Measurements from ENCODE around the gene PDXK. TPM values are rescaled to one million over a fixed set of nuclear protein-coding genes. Genes with fewer than 3 reads are reported as not detected.

The PDXK gene
- total and polyA plus RNA-seq, 9 of the 15 experiments (the other 6 are each of a cell fraction or from before 2014, with no cell fraction given) = 5.6 to 162 (median 76.5) TPM

DNA sequence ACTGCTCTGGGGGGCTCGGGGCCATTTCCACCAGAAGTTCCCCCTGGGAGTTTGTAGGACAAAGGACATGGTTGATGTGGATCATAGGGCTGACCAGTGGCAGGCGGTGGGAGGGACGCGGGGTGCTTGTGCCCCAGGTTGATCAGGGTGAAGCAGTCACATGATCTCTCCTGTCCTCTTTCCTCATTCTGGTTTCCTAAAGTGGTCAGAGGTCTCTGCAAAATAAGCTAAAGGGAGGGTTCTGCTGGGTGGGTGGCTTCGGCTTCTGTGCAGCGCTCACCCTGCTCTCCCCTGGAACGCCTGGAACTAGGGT is 9.2 kb downstream of the PDXK start:
- H3K4me1 ChIP-seq (replicated peaks in 1 of 2; ENCODE audit: control insufficient read depth in 2 of 2, insufficient read depth in 2 of 2, low read length in 2 of 2) = peaks cover 25 to 57% of the 10 kb centered on the region in 2 experiments
- FAIRE-seq (no peak), ATAC-seq (peak; percentile 33), DNase-seq (ENCODE audit: extremely low read depth in 1 of 4, low spot score in 3 of 4) (no peak)
- intact Hi-C loops (cut with micrococcal nuclease) (loop anchor here (1.0 to 5.0 kb wide), 2 partner anchors 48 to 66 kb away; partner anchors contain the start of gene CSTB), in situ Hi-C loops (cut with MboI) (no loop called here)
- H3K36me3 ChIP-seq (ENCODE audit: control insufficient read depth, insufficient read depth, low read length) = peaks cover 59% of the 10 kb centered on the region
- POLR2A ChIA-PET = interaction anchor here (0.6 to 2.7 kb wide), 15 partner anchors 8 to 539 kb away, joined by 3 to 26 read pairs (median 4); partner anchors contain the start of genes HSF2BP and RRP1B
- CTCF ChIA-PET (ENCODE audit: low intra/inter-chr PET ratio) = no interaction called here
- H3K4me2 ChIP-seq (ENCODE audit: insufficient read depth, low read length) = peak overlapping the region; percentile 77
- no TSS peak for BruUV-seq (replicated peaks)
- 11% methylated on average over 7 of the region's 7 CpGs for WGBS (ENCODE audit: insufficient coverage, low coverage, missing lambda C conversion rate)
- H3K79me2 ChIP-seq (ENCODE audit: control insufficient read depth, insufficient read depth, low read length) = peaks cover 89% of the 10 kb centered on the region
- peaks cover 3% of the 10 kb centered on the region for H3K9me1 ChIP-seq (ENCODE audit: control insufficient read depth, insufficient read depth, low read length)
- peak overlapping the region; percentile 79 for H3K27ac ChIP-seq (ENCODE audit: extremely low read depth, low read depth, low read length)
- H3K9me3 ChIP-seq (replicated peaks; ENCODE audit: control insufficient read depth, insufficient read depth, low read depth, low read length) = no peaks in the 10 kb centered on the region
- H3K9ac ChIP-seq (ENCODE audit: insufficient read depth in 1 of 2, low read depth in 2 of 2, low read length in 2 of 2) = peak overlapping the region; percentile 81 to 95
- no peaks in the 10 kb centered on the region for H3K27me3 ChIP-seq (ENCODE audit: control insufficient read depth in 2 of 2, insufficient read depth in 2 of 2, low read length in 2 of 2)
- peaks cover 6% of the 10 kb centered on the region; the same call in 1 of the 2 replicates for H4K20me1 ChIP-seq (replicated peaks; ENCODE audit: control insufficient read depth, insufficient read depth, low read length)
- peak overlapping the region; percentile 86 for H2AFZ ChIP-seq (ENCODE audit: low read depth, low read length)
- peak overlapping the region; percentile 62 for H3K4me3 ChIP-seq
- TF ChIP-seq, protein P1, sequence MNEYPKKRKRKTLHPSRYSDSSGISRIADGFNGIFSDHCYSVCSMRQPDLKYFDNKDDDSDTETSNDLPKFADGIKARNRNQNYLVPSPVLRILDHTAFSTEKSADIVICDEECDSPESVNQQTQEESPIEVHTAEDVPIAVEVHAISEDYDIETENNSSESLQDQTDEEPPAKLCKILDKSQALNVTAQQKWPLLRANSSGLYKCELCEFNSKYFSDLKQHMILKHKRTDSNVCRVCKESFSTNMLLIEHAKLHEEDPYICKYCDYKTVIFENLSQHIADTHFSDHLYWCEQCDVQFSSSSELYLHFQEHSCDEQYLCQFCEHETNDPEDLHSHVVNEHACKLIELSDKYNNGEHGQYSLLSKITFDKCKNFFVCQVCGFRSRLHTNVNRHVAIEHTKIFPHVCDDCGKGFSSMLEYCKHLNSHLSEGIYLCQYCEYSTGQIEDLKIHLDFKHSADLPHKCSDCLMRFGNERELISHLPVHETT (CRISPR knock-in tag; conservative IDR thresholded peaks at IDR 0.05 in 1 of 2, IDR thresholded peaks at IDR 0.05 in 1 of 2) = no peak
- TF ChIP-seq SRSF1 (IDR thresholded peaks at IDR 0.05; ENCODE audit: low read depth, low read length) (no peak), NFRKB (IDR thresholded peaks at IDR 0.05; ENCODE audit: low read depth) (no peak), DMBX1 (CRISPR knock-in tag; IDR thresholded peaks at IDR 0.05; ENCODE audit: borderline replicate concordance) (no peak), FOXK2 (conservative IDR thresholded peaks at IDR 0.05 in 1 of 2, IDR thresholded peaks at IDR 0.05 in 1 of 2; ENCODE audit: low read depth in 2 of 2) (no peak), MXI1 (IDR thresholded peaks at IDR 0.05; ENCODE audit: low read depth, low read length) (no peak), ZNF24 (IDR thresholded peaks at IDR 0.05) (no peak)
- TF ChIP-seq, protein P2, sequence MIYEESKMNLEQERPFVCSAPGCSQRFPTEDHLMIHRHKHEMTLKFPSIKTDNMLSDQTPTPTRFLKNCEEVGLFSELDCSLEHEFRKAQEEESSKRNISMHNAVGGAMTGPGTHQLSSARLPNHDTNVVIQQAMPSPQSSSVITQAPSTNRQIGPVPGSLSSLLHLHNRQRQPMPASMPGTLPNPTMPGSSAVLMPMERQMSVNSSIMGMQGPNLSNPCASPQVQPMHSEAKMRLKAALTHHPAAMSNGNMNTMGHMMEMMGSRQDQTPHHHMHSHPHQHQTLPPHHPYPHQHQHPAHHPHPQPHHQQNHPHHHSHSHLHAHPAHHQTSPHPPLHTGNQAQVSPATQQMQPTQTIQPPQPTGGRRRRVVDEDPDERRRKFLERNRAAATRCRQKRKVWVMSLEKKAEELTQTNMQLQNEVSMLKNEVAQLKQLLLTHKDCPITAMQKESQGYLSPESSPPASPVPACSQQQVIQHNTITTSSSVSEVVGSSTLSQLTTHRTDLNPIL (CRISPR knock-in tag; IDR thresholded peaks at IDR 0.05) = no peak
- TF ChIP-seq, protein P3, sequence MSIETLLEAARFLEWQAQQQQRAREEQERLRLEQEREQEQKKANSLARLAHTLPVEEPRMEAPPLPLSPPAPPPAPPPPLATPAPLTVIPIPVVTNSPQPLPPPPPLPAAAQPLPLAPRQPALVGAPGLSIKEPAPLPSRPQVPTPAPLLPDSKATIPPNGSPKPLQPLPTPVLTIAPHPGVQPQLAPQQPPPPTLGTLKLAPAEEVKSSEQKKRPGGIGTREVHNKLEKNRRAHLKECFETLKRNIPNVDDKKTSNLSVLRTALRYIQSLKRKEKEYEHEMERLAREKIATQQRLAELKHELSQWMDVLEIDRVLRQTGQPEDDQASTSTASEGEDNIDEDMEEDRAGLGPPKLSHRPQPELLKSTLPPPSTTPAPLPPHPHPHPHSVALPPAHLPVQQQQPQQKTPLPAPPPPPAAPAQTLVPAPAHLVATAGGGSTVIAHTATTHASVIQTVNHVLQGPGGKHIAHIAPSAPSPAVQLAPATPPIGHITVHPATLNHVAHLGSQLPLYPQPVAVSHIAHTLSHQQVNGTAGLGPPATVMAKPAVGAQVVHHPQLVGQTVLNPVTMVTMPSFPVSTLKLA (conservative IDR thresholded peaks at IDR 0.05) = no peak
- TF ChIP-seq, protein P4, sequence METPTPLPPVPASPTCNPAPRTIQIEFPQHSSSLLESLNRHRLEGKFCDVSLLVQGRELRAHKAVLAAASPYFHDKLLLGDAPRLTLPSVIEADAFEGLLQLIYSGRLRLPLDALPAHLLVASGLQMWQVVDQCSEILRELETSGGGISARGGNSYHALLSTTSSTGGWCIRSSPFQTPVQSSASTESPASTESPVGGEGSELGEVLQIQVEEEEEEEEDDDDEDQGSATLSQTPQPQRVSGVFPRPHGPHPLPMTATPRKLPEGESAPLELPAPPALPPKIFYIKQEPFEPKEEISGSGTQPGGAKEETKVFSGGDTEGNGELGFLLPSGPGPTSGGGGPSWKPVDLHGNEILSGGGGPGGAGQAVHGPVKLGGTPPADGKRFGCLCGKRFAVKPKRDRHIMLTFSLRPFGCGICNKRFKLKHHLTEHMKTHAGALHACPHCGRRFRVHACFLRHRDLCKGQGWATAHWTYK (CRISPR knock-in tag; IDR thresholded peaks at IDR 0.05) = peak; percentile 54; the same call in 1 of the 2 replicates

Data from K562 (cell line).